Activated CD4-positive, alpha-beta T cell treated with anti-CD3 and anti-CD28 coated beads for 4 hours (primary cell): ENCODE measurements around the gene SHC2.
"Not testable (repeated sequence)": the region's sequence is repeated elsewhere in the genome, so short reads cannot be mapped to it uniquely, and the experiment has no call there.

ENCODE experiments used
- DNase-seq, 2 donors: peaks; one replicate each; pipeline ENCODE4 v3.0.0-alpha.2; 2020

The SHC2 gene

DNA sequence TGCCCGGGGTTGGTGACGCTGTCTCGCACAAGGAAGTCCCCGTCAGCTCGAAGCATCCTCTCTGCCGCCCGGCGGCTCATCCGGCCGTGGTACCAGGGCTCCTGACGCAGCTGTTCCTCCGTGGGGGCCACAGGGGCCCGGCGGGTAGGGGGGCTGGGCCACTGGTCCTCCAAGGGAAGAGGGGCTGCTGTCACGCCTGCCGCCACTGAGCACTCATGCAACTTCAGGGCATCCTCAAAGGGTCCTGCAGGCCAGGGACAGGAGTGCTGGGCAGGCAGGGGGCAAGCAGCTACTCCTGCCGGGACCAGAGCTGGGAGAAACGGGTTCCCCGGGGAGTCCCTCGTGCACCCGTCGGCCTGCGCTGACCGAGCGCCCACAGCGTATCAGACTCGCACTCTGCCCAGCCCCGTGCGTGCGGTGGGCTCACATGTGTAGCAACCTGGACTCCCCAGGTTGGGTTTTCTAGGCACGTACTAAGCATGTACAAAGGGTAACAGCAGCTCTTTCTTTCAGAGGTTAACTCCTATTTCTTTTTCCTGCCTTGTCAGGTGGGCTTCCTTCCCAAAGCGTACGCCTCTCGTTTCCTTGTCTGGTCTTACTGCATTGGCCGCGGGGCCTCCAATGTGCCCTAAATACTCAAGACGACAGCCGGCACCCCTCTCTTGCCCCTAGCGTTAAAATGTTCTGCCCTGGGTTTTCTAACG lies 38.5 kb downstream of the SHC2 start:
- DNase-seq: no peak

DNA sequence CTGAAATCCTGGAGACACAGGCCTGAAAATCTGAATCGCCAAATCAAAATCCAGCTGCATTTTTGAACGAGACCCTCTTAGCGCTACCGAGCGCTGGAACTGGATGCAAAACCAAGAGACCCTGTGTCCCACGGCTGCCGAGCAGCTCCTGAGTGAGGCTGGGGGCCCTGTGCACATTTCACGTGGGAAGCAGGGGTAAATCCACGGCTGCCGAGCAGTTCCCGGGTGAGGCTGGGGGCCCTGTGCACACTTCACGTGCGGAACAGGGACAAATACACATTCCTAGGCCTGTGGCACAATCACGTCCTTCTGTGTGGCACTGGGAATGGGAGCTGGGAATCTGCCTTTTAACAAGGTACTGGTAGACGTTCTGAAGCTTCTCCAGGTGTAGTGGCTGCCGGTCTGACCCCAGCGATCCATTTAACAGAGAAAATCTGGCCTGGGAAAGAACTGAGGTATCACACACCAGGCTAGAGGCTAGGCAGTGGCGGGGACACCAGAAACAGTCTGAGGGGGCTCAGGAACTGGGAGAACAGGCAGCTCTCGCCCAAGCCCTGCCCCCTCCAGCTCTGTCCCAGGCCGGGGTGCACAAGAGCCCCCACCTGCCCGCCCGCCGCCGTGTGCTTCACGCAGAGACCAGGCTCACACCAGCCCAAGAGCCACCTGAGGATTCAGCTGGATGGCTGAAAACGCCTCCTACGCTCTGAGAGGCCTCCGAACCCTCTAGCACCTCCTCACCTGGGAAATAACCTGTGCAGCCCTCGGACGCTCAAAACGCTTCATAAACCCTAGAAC lies 40.9 kb downstream of the SHC2 start:
- no peak for DNase-seq

DNA sequence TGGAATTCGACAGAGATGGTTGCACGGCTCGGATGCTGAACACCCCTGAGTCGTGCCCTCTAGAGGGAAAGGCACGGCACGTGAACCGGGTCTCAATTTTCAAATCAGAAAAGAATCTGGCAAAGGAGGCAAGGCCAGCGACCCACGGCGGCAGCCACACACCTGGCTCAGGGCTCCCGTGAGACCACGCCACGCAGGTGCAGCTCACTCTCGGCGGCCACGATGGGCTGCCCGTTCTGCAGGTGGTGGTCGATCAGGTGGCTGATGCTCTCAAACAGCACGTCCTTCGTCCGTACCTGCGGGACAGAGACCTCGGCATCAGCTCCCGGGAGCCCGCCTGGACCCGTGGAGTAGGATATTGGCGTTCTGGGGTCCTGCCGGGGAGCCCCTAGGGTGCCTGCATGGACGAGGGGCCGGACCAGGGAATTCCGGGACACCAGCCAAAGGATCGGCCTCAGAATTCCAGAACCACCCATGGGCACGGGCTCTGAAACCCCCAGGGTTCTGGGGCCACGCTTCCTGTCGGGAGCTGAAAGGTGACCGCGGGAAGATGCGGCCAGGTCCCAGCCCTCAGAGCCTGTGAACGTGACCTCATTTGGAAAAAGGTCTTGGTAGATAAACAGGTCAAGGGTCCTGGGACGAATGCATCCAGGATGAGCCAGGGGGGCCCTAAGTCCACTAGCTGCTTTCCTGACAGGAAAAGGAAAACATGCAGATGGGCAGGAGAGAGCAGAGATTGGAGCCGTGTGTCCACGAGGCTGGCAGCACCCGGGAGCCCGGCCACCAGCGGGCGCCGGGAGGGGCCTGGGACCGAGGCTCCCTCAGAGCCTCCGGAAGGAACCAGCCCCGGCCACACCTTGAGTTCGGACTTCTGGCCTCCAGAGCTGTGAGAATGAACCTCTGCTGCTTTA lies 41.8 kb downstream of the SHC2 start:
- DNase-seq: no peak

DNA sequence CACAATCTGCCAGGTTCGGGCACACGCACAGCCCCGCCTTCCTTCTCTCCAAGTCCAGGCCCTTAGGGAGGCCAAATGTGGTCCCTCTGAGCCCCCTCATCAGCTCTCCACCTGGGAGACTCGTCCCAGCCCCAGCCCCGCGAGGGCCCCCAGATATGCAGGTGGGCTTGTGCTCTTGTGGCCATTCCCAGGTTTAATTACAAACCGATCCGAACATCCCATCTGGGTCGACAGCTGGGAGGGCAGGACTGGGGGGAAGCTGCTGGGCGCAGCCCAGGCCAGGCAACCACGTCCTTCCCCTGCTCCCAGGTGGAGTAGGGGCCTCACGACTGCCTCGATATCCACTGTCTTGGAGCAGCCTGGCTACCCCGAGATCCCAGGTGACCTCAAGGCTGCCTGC lies 44.4 kb downstream of the SHC2 start:
- DNase-seq: no peak

- no peak for DNase-seq
These were observed 45.5 kb downstream of the SHC2 start for GRCh38 chr19:415292-415691.

DNA sequence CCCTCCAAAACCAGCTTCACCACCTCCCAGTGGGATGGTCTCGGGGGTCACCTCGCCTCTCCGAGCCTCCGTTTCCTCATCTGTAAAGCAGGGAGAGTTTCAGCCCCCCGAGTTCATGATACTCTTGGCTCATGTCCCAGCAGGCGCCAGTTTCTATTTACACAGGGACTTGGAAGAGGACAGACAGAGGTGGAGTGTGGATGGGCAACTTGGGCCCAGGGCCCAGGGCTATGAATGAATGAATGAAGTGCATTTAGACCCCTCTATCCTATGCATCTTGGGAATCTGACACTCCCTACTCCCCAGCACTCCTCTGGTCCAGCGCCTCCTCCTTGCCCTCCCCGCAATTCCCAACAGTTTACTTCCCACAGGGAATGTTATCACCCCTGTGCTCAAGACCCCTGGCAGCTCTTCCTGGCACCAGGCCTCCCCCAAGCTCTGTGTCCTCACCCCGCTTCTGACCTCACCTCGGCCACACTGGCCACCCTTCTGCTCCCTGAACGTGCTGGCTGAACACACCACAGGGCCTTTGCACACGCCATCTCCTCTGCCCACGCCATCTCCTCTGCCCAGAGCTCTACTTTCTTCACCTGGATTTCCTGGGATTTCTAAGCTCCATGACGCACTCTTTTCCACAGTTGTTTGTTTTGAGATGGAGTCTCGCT lies 46.9 kb downstream of the SHC2 start:
- no peak for DNase-seq

DNA sequence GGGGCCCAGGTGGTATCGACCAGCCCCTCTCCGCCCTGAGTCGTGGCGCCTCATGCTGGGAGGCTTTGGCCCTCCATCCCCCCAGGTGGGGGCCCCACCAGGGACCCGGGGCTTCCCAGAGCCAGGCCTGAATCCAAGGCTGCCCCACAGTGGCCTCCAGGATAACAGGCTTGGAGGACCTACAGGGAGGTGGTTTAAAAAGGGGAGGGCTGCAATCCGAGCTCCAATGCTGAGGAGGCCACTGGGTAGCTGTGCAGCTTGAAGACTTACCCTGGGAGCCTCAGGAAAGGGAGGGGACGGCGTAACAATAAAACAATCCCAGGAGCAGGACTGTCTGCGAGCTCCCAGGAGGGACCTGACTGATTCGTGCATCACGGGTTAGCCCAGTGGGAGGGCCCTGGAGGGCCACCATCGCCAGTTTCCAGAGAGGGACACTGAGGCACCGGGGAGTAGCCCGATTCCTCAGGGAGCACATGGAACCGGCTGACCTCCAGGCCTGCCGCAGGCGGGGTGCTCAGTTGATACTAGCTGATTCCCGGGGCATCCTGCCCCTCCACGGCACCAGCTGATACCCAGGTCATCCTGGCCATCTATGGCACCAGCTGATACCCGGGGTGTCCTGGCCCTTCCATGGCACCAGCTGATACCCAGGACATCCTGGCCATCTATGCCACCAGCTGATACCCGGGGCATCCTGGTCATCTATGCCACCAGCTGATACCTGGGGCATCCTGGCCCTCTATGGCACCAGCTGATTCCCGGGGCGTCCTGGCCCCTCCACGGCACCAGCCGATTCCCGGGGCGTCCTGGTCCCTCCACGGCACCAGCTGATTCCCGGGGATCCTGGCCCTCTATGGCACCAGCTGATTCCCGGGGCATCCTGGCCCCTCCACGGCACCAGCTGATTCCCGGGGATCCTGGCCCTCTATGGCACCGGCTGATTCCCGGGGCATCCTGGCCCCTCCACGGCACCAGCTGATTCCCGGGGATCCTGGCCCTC lies 48.2 kb downstream of the SHC2 start:
- no peak for DNase-seq

- DNase-seq: no peak
These were observed 49.0 kb downstream of the SHC2 start for GRCh38 chr19:411723-412355.

GRCh38 chr19:411121-411722 lies 49.6 kb downstream of the SHC2 start:
- DNase-seq: not testable (repeated sequence)

DNA sequence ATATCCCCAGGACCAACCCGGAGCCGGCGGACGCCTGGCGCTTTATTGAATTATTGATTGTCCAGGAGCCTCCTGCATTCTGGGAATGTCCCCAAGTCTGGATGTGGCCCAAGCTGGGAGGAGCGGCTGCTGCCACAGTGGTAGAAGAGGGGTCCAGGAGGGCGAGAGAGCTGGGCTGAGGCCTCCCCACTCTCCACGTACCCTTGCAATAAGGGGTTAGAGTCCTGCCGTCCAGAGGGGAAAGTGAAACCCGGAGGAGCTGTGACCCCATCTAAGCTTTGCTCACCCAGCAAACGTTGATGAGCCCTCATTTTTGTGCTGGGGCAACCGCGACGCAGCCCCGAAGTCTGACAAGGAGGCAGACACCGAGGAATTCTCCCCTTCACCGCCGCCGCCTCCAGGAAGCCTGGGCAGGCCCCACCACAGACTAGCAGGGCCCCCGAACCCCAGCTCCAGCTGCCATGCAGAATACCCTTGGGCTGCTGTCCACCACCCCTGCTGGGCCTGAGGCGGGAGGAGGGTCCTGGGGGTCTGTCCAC lies 50.5 kb downstream of the SHC2 start:
- no peak for DNase-seq

- no peak for DNase-seq
These were observed 51.2 kb downstream of the SHC2 start for GRCh38 chr19:409516-410242.

DNA sequence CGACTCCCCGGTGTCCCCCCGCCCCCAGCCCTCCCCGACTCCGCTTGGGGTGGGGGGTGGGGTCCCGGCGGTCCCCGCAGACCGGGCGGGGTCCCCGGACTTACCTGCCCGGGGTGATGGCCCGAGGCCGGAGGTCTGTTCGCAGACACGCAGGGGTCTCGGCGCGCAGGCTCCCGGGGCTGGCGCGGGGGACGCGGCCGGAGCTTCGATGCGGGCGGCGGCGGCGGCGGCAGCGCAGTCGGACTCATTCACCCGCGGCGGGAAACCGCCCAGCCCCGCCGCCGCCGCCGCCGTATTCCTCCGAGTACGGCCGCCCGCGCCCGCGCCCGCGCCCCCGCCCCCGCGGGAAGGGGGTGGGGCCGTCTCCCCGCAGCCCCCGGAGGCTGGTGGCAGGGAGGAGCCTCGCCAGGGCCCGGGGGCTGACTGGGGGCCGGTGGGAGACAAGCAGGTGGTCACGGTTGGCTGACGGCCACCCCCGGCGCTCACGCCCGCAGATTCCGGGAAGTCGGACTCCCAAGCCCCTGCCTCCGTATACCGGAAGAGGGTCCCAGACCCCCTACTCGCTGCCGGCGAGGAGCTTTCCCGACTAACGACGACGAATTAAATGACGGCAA lies 51.8 kb downstream of the SHC2 start, which contains the start of gene C2CD4C:
Gene C2CD4C, minus strand, starts transcription at position 246 of the 614 bp plus-strand sequence. CDS start 786 bp downstream, outside the sequence.
- peak; percentile 35 to 42 for DNase-seq

- no peak for DNase-seq
These were observed 52.4 kb downstream of the SHC2 start for GRCh38 chr19:408441-408901.

GRCh38 chr19:407511-408440 lies 53.1 kb downstream of the SHC2 start:
- no peak for DNase-seq

- no peak for DNase-seq
These were observed 53.8 kb downstream of the SHC2 start for GRCh38 chr19:406971-407510.

GRCh38 chr19:406135-406781 lies 54.6 kb downstream of the SHC2 start:
- DNase-seq: no peak
